WTC11 (cell line): ENCODE results near the gene COX19. TPM values are rescaled to one million over a fixed set of nuclear protein-coding genes. Genes with fewer than 3 reads are reported as not detected.

Experiments
- ATAC-seq: fragments of 200-7000 bp; cut with Tn5 transposase; 2 replicates; pipeline ENCODE4 v1.10.0; 2021; ENCODE audit warnings: mild to moderate bottlenecking, moderate library complexity
- CTCF ChIA-PET: fragments of 300-600 bp; sonication (Branson Sonifier 250); formaldehyde crosslinking; loops from one replicate; lab custom pipeline; 2021; ENCODE audit warnings: antibody characterized with exemption; lab: Charles Lee
- POLR2A ChIA-PET: fragments of 350-600 bp; sonication (Branson Sonifier 250); formaldehyde crosslinking; loops from one replicate; lab custom pipeline; 2021; ENCODE audit warnings: antibody characterized with exemption; lab: Charles Lee
- DNase-seq: peaks from one replicate; pipeline ENCODE4 v3.0.0; 2021; ENCODE audit warnings: low spot score
- H3K27ac Mint-ChIP-seq: 2 replicates; pipeline ENCODE4 v1.8.0; 2021; ENCODE audit warnings: mixed read lengths
- H3K27me3 Mint-ChIP-seq: 2 replicates; pipeline ENCODE4 v1.8.0; 2021; ENCODE audit warnings: low read depth, mild to moderate bottlenecking, moderate library complexity, mixed read lengths
- H3K36me3 Mint-ChIP-seq: 2 replicates; pipeline ENCODE4 v1.8.0; 2021; ENCODE audit warnings: mixed read lengths
- H3K4me1 Mint-ChIP-seq: 2 replicates; pipeline ENCODE4 v1.8.0; 2022; ENCODE audit warnings: mixed read lengths
- H3K4me3 Mint-ChIP-seq: 2 replicates; pipeline ENCODE4 v1.8.0; 2021; ENCODE audit warnings: mild to moderate bottlenecking, moderate library complexity, mixed read lengths
- H3K9me3 Mint-ChIP-seq: 2 replicates; pipeline ENCODE4 v1.8.0; 2021; ENCODE audit warnings: mixed read lengths
- CBFB ChIP-seq: sonication (generic); formaldehyde crosslinking; IDR thresholded peaks from 2 replicates; pipeline ENCODE4 v1.8.1; 2022; ENCODE audit warnings: mild to moderate bottlenecking, low read depth, missing genetic modification reagents
- CREB1 ChIP-seq: sonication (generic); formaldehyde crosslinking; IDR thresholded peaks from 2 replicates; pipeline ENCODE4 v1.8.0; 2023; ENCODE audit warnings: mild to moderate bottlenecking, missing genetic modification reagents
- ESRRA ChIP-seq: sonication (generic); formaldehyde crosslinking; IDR thresholded peaks from 2 replicates; pipeline ENCODE4 v1.8.1; 2022; ENCODE audit warnings: mild to moderate bottlenecking, missing genetic modification reagents, borderline replicate concordance
- ETV6 ChIP-seq: sonication (generic); formaldehyde crosslinking; IDR thresholded peaks from 2 replicates; pipeline ENCODE4 v1.8.1; 2022; ENCODE audit warnings: mild to moderate bottlenecking, missing genetic modification reagents
- GTF2I ChIP-seq: fragments of 250-450 bp; sonication (Bioruptor Pico); conservative IDR thresholded peaks from 2 replicates; pipeline ENCODE4 v1.4.0; 2021; ENCODE audit warnings: mild to moderate bottlenecking
- KAT7 ChIP-seq: sonication (generic); formaldehyde crosslinking; IDR thresholded peaks from 2 replicates; pipeline ENCODE4 v1.8.1; 2023; ENCODE audit warnings: missing genetic modification reagents, mild to moderate bottlenecking, borderline replicate concordance
- MXD4 ChIP-seq: fragments of 250-450 bp; sonication (Bioruptor Pico); IDR thresholded peaks from 2 replicates; pipeline ENCODE4 v1.8.0; 2021; ENCODE audit warnings: mild to moderate bottlenecking, moderate library complexity, borderline replicate concordance
- MYBL2 ChIP-seq: sonication (generic); formaldehyde crosslinking; IDR thresholded peaks from 2 replicates; pipeline ENCODE4 v1.8.1; 2023; ENCODE audit warnings: mild to moderate bottlenecking, moderate library complexity, missing genetic modification reagents
- NR1H2 ChIP-seq: sonication (generic); formaldehyde crosslinking; IDR thresholded peaks from 2 replicates; pipeline ENCODE4 v1.9.0; 2021; ENCODE audit warnings: mild to moderate bottlenecking, moderate library complexity, missing genetic modification reagents
- PRRX2 ChIP-seq: fragments of 250-450 bp; sonication (Bioruptor Pico); IDR thresholded peaks from 2 replicates; pipeline ENCODE4 v1.8.0; 2021; ENCODE audit warnings: mild to moderate bottlenecking
- TEAD4 ChIP-seq: sonication (generic); formaldehyde crosslinking; IDR thresholded peaks from 2 replicates; pipeline ENCODE4 v1.8.0; 2022; ENCODE audit warnings: mild to moderate bottlenecking, missing genetic modification reagents
- TP53 ChIP-seq: sonication (generic); formaldehyde crosslinking; IDR thresholded peaks from 2 replicates; pipeline ENCODE4 v1.8.1; 2023; ENCODE audit warnings: mild to moderate bottlenecking, missing genetic modification reagents
- ZNF219 ChIP-seq: sonication (generic); formaldehyde crosslinking; IDR thresholded peaks from 2 replicates; pipeline ENCODE4 v1.8.0; 2023; ENCODE audit warnings: missing genetic modification reagents, mild to moderate bottlenecking, borderline replicate concordance
- ZNF263 ChIP-seq: sonication (generic); formaldehyde crosslinking; IDR thresholded peaks from 2 replicates; pipeline ENCODE4 v1.8.1; 2022; ENCODE audit warnings: low read depth, mild to moderate bottlenecking, moderate library complexity, missing genetic modification reagents
- ZNF416 ChIP-seq: fragments of 250-450 bp; sonication (Bioruptor Pico); IDR thresholded peaks from 2 replicates; pipeline ENCODE4 v1.9.0; 2021; ENCODE audit warnings: mild to moderate bottlenecking, inconsistent platforms
- ZNF423 ChIP-seq: fragments of 250-450 bp; sonication (Bioruptor Pico); IDR thresholded peaks from 2 replicates; pipeline ENCODE4 v2.1.2; 2022; ENCODE audit warnings: mild to moderate bottlenecking, moderate library complexity
- ZNF425 ChIP-seq: fragments of 250-450 bp; sonication (Bioruptor Pico); conservative IDR thresholded peaks from 2 replicates; pipeline ENCODE4 v1.9.0; 2021; ENCODE audit warnings: mild to moderate bottlenecking
- ZNF671 ChIP-seq: fragments of 250-450 bp; sonication (Bioruptor Pico); IDR thresholded peaks from 2 replicates; pipeline ENCODE4 v1.8.0; 2021; ENCODE audit warnings: mild to moderate bottlenecking
- total RNA-seq: library from RNA; stranded (reverse); gene quantifications from 3 replicates; pipeline ENCODE4 v1.2.3, GENCODE V29; 2021
- TF ChIP-seq, protein P1 (sequence below): fragments of 250-450 bp; sonication (Bioruptor Pico); IDR thresholded peaks from 2 replicates; pipeline ENCODE4 v1.9.0; 2021; ENCODE audit warnings: mild to moderate bottlenecking
- TF ChIP-seq, protein P2 (sequence below): fragments of 200-600 bp; IDR thresholded peaks from 2 replicates; pipeline ENCODE4 v1.8.0; 2022; ENCODE audit warnings: antibody characterized with exemption
- TF ChIP-seq, protein P3 (sequence below): sonication (generic); formaldehyde crosslinking; IDR thresholded peaks from 2 replicates; pipeline ENCODE4 v1.8.1; 2022; ENCODE audit warnings: low read depth, missing genetic modification reagents, borderline replicate concordance

Gene COX19
- total RNA-seq, 1 experiment from 2014 or later = 13.2 TPM

- no peaks in the 10 kb centered on the region for H3K9me3 Mint-ChIP-seq
- DNase-seq (no peak), ATAC-seq (no peak)
- H3K36me3 Mint-ChIP-seq = no peaks in the 10 kb centered on the region
- no peak overlapping the region for H3K27ac Mint-ChIP-seq
- CTCF ChIA-PET = interaction anchor here (0.5 to 6.0 kb wide), 41 partner anchors 10 to 1164 kb away, joined by 3 to 140 read pairs (median 7); partner anchors contain the start of genes COX19, CYP2W1, GPER1 and GPR146
- H3K4me3 Mint-ChIP-seq = no peak overlapping the region
- no peaks in the 10 kb centered on the region for H3K4me1 Mint-ChIP-seq
- TF ChIP-seq ETV6 = no peak
- no peak for TF ChIP-seq NR1H2 (CRISPR knock-in tag)
- H3K27me3 Mint-ChIP-seq = no peaks in the 10 kb centered on the region
- POLR2A ChIA-PET = interaction anchor here (1.5 to 1.9 kb wide), 2 partner anchors 47 to 74 kb away, joined by 4 to 7 read pairs; no protein-coding TSS in a partner anchor
These were observed 16.6 kb upstream of the COX19 start for GRCh38 chr7:991729-992656.

GRCh38 chr7:990933-991728, 15.8 kb upstream of the COX19 start:
- Mint-ChIP-seq H3K4me1 (no peaks in the 10 kb centered on the region), H3K27ac (no peak overlapping the region), H3K36me3 (no peaks in the 10 kb centered on the region), H3K9me3 (no peaks in the 10 kb centered on the region), H3K27me3 (no peaks in the 10 kb centered on the region), H3K4me3 (no peak overlapping the region)
- TF ChIP-seq CREB1 (CRISPR knock-in tag) (no peak), KAT7 (no peak), ZNF219 (CRISPR knock-in tag) (no peak), TP53 (CRISPR knock-in tag) (no peak), MXD4 (no peak), ZNF416 (no peak), GTF2I (CRISPR knock-in tag) (no peak), PRRX2 (CRISPR knock-in tag) (no peak), ZNF425 (CRISPR knock-in tag) (no peak), CBFB (CRISPR knock-in tag) (no peak), ZNF671 (CRISPR knock-in tag) (no peak)
- TF ChIP-seq, protein P1, sequence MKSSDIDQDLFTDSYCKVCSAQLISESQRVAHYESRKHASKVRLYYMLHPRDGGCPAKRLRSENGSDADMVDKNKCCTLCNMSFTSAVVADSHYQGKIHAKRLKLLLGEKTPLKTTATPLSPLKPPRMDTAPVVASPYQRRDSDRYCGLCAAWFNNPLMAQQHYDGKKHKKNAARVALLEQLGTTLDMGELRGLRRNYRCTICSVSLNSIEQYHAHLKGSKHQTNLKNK (CRISPR knock-in tag) = no peak
- ChIA-PET CTCF (interaction anchor here (0.5 to 6.0 kb wide), 7 partner anchors 9 to 1165 kb away, joined by 3 to 140 read pairs (median 4); partner anchors contain the start of gene GPR146), POLR2A (no interaction called here)
- no peak for DNase-seq
- ATAC-seq = no peak

DNA sequence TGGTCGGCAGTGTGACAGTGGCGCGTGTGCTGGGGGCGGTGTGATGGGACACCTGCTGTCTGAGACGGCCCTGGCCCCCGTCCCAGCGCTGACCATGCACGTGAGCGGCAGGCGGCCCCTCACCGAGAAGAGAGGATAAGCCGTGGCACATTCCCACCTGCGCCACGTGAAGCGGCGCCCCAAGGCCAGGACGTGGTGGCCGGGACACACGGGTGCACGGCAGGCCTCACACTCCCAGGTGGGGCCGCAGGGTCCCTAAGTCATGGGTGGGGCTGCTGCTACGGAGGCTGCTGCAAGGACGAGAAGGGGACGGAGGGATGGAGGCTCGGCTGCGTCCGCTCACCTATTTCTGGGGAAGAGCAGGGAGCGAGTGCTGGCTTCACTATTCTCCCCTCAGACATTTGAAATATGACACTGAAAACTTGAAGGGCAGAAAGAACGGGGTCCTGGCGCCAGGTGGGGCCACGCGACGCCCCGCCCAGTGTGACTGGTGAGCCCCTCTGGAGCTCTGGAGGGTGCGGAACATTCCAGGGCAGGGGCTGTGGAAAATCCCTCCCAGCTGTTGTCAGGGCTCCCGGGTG, 15.1 kb upstream of the COX19 start:
- no peak overlapping the region for H3K4me3 Mint-ChIP-seq
- ATAC-seq (no peak), DNase-seq (no peak)
- no peaks in the 10 kb centered on the region for H3K9me3 Mint-ChIP-seq
- H3K27me3 Mint-ChIP-seq = no peaks in the 10 kb centered on the region
- no peak overlapping the region for H3K27ac Mint-ChIP-seq
- ChIA-PET POLR2A (no interaction called here), CTCF (interaction anchor here (0.7 to 6.0 kb wide), 4 partner anchors 8 to 75 kb away, joined by 3 to 140 read pairs (median 4); no protein-coding TSS in a partner anchor)
- H3K4me1 Mint-ChIP-seq = no peaks in the 10 kb centered on the region
- no peaks in the 10 kb centered on the region for H3K36me3 Mint-ChIP-seq
- TF ChIP-seq TEAD4 (CRISPR knock-in tag) = no peak
- TF ChIP-seq MYBL2 (CRISPR knock-in tag) = no peak
- TF ChIP-seq, protein P2, sequence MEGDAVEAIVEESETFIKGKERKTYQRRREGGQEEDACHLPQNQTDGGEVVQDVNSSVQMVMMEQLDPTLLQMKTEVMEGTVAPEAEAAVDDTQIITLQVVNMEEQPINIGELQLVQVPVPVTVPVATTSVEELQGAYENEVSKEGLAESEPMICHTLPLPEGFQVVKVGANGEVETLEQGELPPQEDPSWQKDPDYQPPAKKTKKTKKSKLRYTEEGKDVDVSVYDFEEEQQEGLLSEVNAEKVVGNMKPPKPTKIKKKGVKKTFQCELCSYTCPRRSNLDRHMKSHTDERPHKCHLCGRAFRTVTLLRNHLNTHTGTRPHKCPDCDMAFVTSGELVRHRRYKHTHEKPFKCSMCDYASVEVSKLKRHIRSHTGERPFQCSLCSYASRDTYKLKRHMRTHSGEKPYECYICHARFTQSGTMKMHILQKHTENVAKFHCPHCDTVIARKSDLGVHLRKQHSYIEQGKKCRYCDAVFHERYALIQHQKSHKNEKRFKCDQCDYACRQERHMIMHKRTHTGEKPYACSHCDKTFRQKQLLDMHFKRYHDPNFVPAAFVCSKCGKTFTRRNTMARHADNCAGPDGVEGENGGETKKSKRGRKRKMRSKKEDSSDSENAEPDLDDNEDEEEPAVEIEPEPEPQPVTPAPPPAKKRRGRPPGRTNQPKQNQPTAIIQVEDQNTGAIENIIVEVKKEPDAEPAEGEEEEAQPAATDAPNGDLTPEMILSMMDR = no peak
- no peak for TF ChIP-seq ESRRA (CRISPR knock-in tag)
- TF ChIP-seq ZNF263 (CRISPR knock-in tag) = no peak
- TF ChIP-seq ZNF423 (CRISPR knock-in tag) = no peak
- TF ChIP-seq, protein P3, sequence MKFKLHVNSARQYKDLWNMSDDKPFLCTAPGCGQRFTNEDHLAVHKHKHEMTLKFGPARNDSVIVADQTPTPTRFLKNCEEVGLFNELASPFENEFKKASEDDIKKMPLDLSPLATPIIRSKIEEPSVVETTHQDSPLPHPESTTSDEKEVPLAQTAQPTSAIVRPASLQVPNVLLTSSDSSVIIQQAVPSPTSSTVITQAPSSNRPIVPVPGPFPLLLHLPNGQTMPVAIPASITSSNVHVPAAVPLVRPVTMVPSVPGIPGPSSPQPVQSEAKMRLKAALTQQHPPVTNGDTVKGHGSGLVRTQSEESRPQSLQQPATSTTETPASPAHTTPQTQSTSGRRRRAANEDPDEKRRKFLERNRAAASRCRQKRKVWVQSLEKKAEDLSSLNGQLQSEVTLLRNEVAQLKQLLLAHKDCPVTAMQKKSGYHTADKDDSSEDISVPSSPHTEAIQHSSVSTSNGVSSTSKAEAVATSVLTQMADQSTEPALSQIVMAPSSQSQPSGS (CRISPR knock-in tag) = no peak
